ENCODE data around the gene TEKT1. TPM values are rescaled to one million over a fixed set of nuclear protein-coding genes. Genes with fewer than 3 reads are reported as not detected.
"Not testable (repeated sequence)": the region's sequence is repeated elsewhere in the genome, so short reads cannot be mapped to it uniquely, and the experiment has no call there.

The TEKT1 gene
- total RNA-seq, 3 donors from 2014 or later: not detected

GRCh38 chr17:6853764-6854442, 22.4 kb upstream of the TEKT1 start:
- intact Hi-C loops (cut with DNase I, micrococcal nuclease): no loop called here
- Histone ChIP-seq H3K4me3 (no peak overlapping the region), H3K4me1 (ENCODE audit: low read depth) (no peaks in the 10 kb centered on the region), H3K9me3 (no peaks in the 10 kb centered on the region), H3K36me3 (ENCODE audit: low read depth) (no peaks in the 10 kb centered on the region)
- ATAC-seq (no peak), DNase-seq (no peak)
- no peak for TF ChIP-seq CTCF (IDR thresholded peaks at IDR 0.05)

- H3K4me3 ChIP-seq; H3K9me3 ChIP-seq; DNase-seq; H3K4me1 ChIP-seq (ENCODE audit: low read depth); intact Hi-C loops (cut with DNase I, micrococcal nuclease); H3K36me3 ChIP-seq (ENCODE audit: low read depth); ATAC-seq: not testable (repeated sequence)
Observed at GRCh38 chr17:6848545-6849179, 17.1 kb upstream of the TEKT1 start.

- ATAC-seq; H3K36me3 ChIP-seq (ENCODE audit: low read depth); intact Hi-C loops (cut with DNase I, micrococcal nuclease); DNase-seq; H3K4me1 ChIP-seq (ENCODE audit: low read depth); H3K9me3 ChIP-seq; H3K4me3 ChIP-seq: not testable (repeated sequence)
Observed at GRCh38 chr17:6846138-6846537, 14.6 kb upstream of the TEKT1 start.

- H3K4me3 ChIP-seq; intact Hi-C loops (cut with DNase I, micrococcal nuclease); H3K4me1 ChIP-seq (ENCODE audit: low read depth); H3K9me3 ChIP-seq; DNase-seq; H3K36me3 ChIP-seq (ENCODE audit: low read depth); ATAC-seq: not testable (repeated sequence)
Observed at GRCh38 chr17:6844406-6844805, 12.9 kb upstream of the TEKT1 start.

GRCh38 chr17:6843241-6843880, 11.8 kb upstream of the TEKT1 start:
- no peak for DNase-seq
- no peak for ATAC-seq
- Histone ChIP-seq H3K36me3 (ENCODE audit: low read depth) (no peaks in the 10 kb centered on the region), H3K4me3 (no peak overlapping the region), H3K9me3 (no peaks in the 10 kb centered on the region), H3K4me1 (ENCODE audit: low read depth) (no peaks in the 10 kb centered on the region)
- intact Hi-C loops (cut with DNase I, micrococcal nuclease): no loop called here
- TF ChIP-seq CTCF (IDR thresholded peaks at IDR 0.05): no peak

- DNase-seq; H3K9me3 ChIP-seq; H3K36me3 ChIP-seq (ENCODE audit: low read depth); ATAC-seq; H3K4me3 ChIP-seq; H3K4me1 ChIP-seq (ENCODE audit: low read depth); intact Hi-C loops (cut with DNase I, micrococcal nuclease): not testable (repeated sequence)
Observed at GRCh38 chr17:6841769-6842168, 10.2 kb upstream of the TEKT1 start.

GRCh38 chr17:6830383-6830986, 1.0 kb downstream of the TEKT1 start:
- H3K9me3 ChIP-seq: no peaks in the 10 kb centered on the region
- DNase-seq (no peak), ATAC-seq (no peak)
- TF ChIP-seq CTCF (IDR thresholded peaks at IDR 0.05): no peak
- H3K36me3 ChIP-seq (ENCODE audit: low read depth): no peaks in the 10 kb centered on the region
- H3K4me1 ChIP-seq (ENCODE audit: low read depth): no peaks in the 10 kb centered on the region
- H3K4me3 ChIP-seq: no peak overlapping the region
- intact Hi-C loops (cut with DNase I, micrococcal nuclease): no loop called here

Measured in mucosa of descending colon (tissue), 3 donors.